ENCODE measurements around the gene FNDC10.
"Not testable (repeated sequence)": the region's sequence is repeated elsewhere in the genome, so short reads cannot be mapped to it uniquely, and the experiment has no call there.

The FNDC10 gene

DNA sequence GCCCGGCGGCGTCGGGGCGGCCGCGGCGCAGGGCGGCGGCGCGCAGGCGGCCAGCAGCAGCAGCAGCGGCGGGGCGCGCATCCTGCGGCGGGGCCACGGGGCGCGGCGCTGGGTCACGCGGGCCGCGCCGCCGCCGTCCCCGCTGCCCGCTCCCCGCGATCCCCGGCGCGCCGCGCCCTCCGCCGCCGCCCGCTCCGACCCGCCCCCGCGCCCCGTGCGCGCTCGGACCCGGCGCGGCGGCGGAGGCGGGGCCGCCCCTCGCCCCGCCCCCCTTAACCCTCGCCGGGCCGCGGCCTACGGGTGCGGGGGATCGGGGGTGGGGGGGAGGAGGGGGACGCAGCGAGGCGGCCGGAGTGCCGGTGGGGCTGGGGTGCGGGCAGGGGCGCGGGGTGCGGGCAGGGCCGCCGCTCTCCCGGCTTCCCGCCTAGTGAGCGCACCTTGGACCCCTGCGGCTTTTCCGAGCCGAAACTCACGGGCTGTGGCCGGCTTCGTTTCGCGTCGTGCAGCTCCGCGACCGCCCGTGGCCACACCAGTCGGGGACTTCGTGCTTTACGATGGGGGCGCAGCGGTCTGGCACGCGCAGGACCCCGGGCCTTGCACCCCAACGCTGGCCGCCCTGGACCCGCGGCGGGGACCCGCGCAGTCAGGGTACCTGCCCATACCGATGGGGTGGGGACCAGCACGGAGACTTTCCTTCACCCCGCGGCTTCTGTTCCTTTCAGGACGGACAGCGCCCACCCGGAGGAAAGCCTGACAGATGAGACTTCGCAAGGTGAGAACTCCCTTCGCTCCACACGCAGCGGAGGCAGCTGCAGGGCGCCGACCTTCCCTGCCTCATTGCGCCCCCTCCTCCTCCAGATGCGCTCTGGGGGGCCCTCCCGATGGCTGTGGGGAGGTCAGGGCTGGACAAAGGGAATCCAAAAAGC is at the start of gene FNDC10:
Gene FNDC10 (minus strand): TSS at position 201 of the 926 bp plus-strand sequence. CDS start 120 bp downstream, at position 81.
- DNase-seq = no peak

DNA sequence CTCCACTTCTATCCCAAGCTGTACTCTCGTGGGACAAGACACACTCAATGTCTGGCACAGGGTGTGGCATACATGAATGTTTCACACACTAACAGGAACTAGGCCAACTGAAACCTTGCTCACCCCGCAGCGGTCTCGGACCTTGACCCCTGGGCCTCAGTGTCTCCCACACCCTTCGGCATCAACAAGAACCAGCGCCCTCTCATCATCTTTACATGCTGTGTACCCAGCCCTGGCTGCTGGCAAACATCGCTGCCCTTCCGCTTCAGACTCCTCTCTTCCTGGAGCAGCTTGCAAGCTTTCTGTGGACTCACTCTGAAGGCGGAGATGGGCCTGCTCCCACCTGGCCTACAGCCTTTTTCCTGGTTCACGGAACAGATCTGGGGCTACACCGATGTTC is 48.3 kb upstream of the FNDC10 start:
- not testable (repeated sequence) for DNase-seq

DNA sequence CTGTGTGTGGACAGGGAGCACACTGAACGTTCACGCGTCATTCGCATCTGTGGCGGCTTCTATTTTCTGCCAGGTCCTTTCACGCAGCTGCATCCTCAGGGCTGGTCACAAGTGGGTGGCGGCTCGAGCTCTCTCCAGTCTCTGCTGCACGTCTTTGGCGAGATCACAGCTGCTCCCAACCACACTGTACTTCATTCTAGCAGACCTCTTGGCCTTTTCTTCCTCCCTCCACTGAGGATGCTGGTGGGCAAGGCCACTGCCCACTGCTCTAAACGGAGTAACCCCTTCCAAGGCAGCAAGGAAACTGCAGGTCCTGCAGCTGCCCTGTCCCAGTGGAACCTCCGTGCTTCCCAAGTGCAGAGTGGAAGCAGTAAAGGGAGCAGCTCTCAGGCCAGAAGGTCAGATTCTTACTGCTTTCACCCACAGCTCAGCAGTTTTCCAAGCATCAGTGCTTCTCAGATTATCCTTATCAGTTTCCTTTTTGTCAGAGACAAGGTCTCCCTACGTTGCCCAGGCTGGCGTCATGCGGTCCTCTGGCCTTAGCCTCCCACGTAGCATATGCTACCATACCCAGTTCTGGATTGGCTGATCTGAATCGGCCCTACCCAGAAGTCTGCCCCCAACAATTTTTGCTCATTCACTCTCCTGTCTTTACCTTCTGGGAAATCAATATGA is 47.8 kb upstream of the FNDC10 start:
- DNase-seq = not testable (repeated sequence)

DNA sequence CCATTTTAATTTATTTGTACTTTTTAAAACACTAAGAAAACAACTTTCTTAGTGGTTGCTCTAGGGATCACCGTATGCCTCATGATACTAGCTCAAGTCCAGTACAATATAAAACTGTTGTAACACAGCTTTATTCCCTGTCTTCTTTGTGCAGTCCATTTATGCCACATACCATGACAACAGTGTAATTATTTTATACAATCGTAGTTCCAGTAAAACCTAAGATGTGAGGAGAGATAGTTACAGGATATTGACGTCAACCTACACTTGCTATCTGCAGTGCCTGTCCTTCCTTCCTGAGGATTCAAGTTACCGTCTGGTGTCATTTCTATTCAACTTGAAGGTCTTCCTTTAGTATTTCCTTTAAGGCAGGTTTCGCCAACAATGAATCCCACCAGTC is 46.4 kb upstream of the FNDC10 start:
- not testable (repeated sequence) for DNase-seq

DNA sequence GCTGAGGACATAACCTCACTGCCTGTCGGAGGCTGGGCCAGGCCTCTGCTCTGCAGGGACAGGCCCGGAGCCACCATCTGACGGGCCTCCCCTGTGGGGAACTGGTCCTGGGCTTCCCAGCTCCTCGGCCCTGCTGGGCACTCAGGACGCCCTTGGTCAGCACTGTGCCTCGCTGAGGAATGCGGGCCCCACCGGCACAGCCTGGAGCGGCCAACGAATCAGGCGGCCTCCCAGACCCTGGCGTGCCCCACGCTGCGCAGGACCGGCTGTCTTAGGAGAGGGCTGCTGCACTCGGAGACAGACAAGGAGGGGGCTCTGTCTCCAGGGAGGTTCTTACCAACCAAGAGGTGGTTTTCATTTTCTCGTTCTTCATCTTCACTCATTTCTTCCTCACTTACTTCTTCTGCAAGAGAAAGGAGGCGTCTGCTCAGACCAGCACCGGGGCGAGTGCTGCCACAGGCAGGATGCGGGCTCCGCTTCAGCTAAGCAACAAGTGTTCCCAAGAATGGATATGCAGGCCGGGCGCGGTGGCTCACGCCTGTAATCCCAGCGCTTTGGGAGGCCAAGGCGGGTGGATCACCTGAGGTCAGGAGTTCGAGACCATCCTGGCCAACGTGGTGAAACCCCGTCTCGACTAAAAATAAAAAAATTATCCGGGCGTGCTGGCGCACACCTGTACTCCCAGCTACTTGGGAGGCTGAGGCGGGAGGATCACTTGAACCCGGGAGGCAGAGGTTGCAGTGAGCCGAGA is 41.0 kb upstream of the FNDC10 start:
- not testable (repeated sequence) for DNase-seq

DNA sequence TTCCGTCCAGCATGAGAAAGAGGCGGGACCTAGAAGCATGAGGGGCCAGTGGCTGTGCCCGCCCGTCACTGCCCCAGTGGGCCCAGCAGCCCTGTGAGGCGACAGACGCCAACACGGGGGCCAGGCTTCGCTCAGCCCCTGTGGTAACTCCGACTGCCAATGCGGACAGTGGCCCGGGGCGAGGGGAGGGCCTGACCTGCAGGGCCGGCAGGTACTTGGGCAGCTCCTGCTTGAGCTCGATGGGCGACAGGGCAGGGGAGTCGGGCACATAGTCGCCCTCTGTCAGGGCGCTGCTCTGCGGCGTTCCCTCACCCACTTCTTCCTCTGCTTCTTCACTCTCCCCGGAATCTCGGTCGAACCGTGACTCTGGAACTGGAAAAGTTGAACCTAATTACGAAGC is 40.1 kb upstream of the FNDC10 start:
- DNase-seq = not testable (repeated sequence)

DNA sequence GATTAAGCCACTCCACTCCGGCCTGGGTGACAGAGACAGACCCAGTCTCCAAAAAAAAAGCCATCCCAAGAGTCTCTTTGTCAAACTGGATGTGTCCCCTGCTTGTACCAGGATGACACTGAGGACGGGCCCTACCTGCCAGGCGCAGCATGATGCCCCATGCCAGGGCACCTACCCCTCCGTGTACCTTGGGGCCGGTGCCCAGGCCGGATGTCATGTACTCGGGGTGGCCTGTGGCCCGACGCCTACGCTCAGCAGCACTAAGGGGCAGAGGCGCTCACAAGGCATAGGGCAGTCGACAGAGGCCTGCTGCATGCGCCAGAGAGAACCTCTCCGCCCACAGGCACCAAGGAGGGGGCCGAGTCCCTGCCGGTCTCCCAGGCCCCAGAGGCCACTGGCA is 39.4 kb upstream of the FNDC10 start:
- DNase-seq = not testable (repeated sequence)

DNA sequence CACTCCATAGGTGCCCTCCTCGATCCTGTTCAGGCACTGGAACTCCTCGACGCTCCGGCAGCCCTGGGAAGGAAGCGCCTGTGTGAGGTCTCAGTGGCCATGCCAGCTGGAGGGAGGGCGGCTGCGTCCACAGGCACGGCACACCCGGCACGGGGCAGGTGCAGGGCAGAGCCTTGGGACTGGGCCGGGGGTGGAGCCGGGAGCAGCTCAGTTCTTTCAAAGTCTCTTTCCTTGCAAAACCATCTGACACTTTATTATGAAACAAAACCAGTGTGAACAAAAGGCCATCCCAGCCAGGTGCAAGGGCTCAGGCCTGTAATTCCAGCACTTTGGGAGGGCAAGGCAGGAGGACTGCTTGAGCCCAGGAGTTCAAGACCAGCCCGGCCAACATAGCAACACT is 38.6 kb upstream of the FNDC10 start:
- DNase-seq = not testable (repeated sequence)

DNA sequence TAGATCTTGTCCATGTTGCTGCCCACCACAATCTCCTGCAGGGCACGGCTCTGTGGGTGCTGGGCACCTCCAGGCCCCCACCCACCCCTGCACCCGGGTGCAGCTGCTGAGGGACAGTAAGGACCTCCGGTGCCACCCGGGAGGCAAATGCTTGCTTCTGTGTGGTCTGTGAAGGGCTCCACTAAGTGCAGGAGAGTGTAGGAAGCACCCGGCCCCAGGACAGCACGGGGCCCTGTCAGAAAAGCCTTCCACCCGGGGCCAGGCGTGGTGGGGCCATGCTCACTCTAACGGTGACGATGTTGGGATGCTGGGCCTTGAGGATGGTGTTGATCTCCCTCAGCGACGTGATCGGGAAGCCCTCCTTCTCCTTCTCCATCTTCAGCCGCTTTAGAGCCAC is 37.5 kb upstream of the FNDC10 start:
- not testable (repeated sequence) for DNase-seq

DNA sequence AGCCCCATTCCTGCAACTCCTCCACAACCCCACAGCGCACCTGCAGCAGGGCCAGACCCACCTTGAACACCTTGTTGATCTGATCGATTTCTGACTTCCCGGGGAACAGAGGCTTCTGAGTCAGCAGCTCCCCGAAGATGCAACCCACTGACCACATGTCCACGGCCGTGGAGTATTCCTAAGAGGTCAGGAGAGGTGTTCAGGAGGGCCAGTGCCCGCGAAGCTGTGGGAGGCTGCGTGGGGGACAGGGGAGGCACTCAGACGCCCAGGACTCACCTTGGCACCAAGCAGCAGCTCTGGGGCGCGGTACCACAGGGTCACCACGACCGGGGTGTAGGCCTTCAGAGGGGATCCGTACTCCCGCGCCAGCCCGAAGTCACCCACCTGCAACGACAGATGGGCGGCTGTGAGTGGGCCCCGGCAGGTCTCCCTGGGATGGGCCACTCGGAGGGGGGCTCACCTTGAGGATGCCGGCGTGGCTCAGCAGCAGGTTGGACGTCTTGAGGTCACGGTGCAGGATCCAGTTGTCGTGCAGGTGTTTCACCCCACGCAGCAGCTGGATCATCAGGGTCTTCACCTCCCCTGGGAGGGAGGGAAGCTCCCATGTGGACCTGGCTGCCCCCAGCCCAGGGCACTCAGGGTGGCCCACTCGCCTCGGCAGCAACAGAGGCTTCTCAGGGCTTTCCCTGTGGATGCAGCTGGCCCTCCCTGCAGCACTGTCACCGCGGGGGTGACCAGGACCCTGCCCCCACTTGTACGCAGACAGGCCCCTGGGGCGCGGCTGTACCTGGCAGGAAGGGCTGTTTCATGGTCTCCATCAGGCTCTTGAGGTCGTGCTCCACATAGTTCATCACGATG is 36.9 kb upstream of the FNDC10 start:
- not testable (repeated sequence) for DNase-seq

DNA sequence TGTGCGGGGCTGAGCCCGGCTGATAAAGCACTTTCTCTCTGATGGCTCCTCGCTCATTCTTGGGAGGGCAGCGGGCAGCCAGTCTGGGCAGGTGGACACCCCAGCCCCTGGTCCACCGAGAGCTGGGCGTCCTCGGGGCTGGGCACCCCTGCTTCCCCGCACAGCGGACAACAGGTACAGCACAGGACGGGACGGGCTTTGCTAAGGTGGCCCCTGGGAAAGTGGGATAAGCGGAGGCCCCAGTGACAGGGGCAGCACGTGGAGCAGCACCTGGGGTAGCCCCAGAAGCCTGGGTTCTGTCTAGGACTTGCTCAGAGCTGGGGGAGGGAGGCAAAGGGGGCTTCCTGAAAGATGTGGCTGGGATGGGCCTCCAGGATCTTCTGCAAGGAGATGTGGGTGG is 34.7 kb upstream of the FNDC10 start:
- not testable (repeated sequence) for DNase-seq

DNA sequence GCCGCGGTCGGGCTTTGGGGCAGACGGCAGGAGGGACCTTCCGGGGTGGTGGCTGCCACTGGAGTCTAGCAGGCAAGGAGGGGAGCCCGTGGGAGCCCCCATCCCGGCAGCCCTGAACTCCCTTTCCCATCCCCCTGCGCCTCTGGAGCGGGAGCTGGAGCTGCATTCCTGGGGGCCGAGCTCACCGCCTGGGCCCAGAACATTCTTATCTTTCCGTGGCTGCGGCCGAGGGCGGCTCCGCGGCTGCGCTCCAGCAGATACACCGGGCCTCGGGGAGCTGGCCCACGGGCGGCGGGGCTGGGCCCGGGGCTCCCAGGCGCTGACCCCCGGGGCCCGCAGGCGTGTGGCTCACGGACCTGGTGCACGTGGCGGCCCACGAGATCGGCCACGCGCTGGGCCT is 33.5 kb upstream of the FNDC10 start:
- not testable (repeated sequence) for DNase-seq

DNA sequence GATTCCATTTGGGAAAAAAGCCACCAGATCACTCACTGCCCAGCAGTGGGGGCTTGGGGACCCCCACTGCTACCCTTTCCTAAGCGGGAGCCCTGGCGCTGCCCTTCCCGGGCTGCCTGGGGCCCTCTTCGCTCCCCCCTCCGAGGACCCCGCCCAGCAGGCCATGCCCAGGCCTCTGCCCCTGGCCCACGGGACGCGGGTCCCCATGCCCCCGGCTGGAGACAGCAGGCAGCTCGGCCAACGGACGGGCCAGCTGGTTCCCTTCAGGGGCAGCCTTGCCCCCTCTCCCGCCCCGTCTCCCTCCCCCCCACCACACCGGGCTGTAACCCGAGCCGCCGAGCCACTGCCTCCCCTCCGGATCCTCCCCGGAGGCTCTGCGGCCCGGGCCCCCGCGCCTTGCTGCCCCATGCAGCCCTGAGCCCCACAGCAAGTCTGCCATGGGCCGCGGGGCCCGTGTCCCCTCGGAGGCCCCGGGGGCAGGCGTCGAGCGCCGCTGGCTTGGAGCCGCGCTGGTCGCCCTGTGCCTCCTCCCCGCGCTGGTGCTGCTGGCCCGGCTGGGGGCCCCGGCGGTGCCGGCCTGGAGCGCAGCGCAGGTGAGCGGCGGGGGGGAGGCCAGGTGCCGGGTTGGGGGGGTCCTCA is 32.0 kb upstream of the FNDC10 start, which contains the start of gene MMP23B:
Gene MMP23B (plus strand): TSS at position 392 of the 639 bp plus-strand sequence. CDS start 46 bp downstream, at position 438.
- no peak for DNase-seq

DNA sequence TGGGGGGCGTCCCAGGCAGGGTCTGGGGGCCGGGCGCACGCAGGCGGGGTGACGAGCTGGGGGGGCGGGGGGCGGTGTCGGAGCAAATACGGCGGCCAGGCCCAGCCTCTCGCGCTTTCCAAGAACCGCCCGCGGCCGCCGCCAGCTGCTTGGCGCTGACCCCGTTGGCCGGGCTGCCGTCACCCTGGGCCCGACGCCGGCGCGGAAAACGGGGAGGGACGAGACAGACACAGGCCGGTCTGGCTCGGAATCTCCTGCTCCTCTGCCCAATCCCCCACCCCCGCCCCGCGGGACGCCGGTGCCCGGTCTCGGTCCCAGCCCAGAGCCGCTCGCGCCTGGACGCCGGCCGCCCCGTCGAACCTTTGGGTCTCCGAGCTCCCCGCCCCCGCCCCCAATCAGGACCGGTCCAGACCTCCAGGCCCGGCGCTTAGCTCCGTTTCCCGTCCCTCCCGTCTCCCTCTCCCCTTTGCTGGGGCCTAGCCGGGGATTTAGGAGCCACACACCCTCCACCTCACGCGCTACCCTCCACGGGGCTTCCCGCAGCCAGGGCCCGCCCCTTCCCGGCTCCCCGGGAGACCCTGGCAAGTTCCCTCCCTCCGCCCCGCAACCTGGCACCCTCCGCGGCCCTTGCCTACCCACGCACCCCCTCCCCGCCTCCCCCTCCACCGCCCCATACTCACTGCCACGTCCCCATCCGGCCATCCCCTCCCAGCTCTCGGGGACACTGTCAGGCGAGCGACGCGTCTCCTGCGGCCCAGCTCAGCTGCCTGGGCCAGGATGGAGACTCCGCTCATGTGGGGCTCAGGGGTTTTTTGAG is 31.2 kb upstream of the FNDC10 start:
- no peak for DNase-seq

DNA sequence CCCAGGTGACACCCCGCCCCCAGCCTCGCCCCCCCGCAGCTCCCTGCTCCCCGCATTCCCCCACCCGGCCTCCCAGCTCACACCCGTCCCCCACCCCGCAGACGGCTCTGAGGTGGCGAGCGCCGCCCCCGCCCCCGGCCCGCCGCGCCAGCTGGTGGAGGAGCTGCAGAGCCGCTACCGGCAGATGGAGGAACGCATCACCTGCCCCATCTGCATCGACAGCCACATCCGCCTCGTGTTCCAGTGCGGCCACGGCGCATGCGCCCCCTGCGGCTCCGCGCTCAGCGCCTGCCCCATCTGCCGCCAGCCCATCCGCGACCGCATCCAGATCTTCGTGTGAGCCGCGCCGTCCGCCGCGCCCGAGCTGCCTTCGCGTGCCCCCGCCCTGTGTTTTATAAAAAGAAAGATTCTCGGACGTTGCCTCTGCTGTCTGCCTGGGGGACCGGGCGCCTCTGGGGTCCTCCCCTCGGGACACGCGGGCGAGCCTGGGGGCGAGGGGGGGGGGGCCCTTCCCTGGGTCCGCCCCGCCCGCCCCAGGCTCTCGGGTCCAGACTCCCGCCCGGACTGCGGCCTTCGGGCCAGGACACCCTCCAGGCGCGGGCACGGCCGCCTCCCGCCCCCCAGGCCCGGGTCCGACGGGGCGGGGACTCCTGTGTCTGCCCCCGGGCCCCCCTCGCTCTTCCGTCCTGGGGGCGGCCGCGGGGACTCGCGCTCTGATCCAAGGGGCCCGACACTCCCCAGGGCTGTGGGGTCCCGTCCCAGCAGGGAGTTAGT is 30.4 kb upstream of the FNDC10 start:
- no peak for DNase-seq

DNA sequence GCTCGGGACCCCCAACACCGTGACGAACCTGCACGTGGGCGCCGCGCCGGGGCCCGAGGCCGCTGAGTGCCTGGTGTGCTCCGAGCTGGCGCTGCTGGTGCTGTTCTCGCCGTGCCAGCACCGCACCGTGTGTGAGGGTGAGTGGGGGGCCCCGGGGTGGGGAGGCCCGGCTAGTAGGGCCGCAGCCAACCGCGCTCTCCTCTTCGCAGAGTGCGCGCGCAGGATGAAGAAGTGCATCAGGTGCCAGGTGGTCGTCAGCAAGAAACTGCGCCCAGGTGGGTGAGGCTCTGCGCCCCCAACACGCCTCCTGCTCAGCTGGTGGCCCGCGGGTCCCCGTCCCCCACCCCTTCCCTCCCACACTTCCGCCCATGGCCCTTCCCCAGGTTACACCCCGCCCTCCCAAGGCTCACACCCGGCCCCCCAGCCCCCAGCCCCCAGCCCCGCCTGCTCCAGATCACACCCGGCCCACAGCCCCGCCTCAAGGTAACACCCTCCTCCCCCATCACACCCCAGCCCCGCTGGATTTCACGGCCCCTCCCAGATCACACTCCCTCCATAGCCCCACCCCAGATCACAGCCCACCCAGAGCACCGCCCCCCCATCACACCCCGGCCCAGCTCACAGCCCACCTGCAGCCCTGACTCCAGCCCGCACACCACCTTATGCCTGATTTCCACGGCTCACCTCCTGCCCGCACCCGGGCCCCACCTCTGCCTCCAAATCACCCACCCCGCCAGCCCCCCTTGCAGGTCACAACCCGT is 29.7 kb upstream of the FNDC10 start:
- no peak for DNase-seq

DNA sequence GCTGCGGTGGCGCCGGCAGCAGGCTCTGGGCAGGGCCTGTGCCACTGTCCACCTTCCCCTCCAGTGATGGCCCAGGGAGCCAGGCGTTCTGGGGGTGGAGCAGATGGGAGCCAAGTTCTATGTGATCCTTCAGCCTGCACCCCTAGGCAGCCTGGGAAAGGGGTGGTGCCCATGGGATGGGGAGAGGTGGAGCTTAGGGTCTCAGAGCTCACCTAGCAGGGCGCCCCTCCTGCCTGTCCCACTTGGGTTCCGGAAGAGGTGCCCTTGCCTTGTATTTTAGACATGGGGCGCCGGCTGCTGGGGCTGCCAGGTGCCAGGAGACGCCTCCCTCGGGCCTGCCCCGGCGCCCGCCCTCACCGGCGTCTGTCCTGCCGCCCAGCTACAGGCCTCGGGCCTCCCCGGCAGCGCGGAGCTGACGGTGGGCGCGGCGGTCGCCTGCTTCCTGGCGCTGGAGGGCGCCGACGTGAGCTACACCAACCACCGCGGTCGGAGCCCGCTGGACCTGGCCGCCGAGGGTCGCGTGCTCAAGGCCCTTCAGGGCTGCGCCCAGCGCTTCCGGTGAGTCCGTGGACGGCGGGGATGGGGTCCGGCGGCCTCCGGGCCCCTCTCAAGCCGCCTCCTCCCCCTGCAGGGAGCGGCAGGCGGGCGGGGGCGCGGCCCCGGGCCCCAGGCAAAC is 29.0 kb upstream of the FNDC10 start:
- DNase-seq = no peak
